Loucy (cell line): ENCODE data around the gene ZSWIM1.

Experiments used
- H2AFZ ChIP-seq: fragments of 200-600 bp; sonication (generic); 2 replicates; pipeline ENCODE4 v1.6.0; 2016; ENCODE audit warnings: antibody characterized with exemption, mild to moderate bottlenecking, low read length, moderate library complexity
- H3F3A ChIP-seq: fragments of 200-600 bp; 2 replicates; pipeline ENCODE4 v1.6.0; 2016; ENCODE audit warnings: antibody characterized with exemption, low read depth, mild to moderate bottlenecking
- H3K27me3 ChIP-seq: fragments of 200-600 bp; sonication (generic); 2 replicates; pipeline ENCODE4 v1.6.1; 2014; ENCODE audit warnings: low read length, mild to moderate bottlenecking; ENCODE audit not compliant: insufficient read depth, poor library complexity, severe bottlenecking
- H3K36me3 ChIP-seq: fragments of 200-600 bp; sonication (generic); 2 replicates; pipeline ENCODE4 v1.6.1; 2016; ENCODE audit warnings: low read length; ENCODE audit not compliant: insufficient read depth
- H3K4me1 ChIP-seq: fragments of 200-600 bp; sonication (generic); 2 replicates; pipeline ENCODE4 v1.5.1; 2014; ENCODE audit warnings: low read length, mild to moderate bottlenecking; ENCODE audit not compliant: insufficient read depth, poor library complexity, severe bottlenecking
- H3K4me2 ChIP-seq: fragments of 200-600 bp; sonication (generic); 2 replicates; pipeline ENCODE4 v1.6.0; 2014; ENCODE audit warnings: antibody characterized with exemption, low read length, low read depth, mild to moderate bottlenecking; ENCODE audit not compliant: poor library complexity, severe bottlenecking
- H3K4me3 ChIP-seq: fragments of 200-600 bp; sonication (generic); 2 replicates; pipeline ENCODE4 v1.5.1; 2014; ENCODE audit warnings: low read length, mild to moderate bottlenecking, mixed read lengths; ENCODE audit not compliant: poor library complexity, severe bottlenecking
- H3K79me2 ChIP-seq: fragments of 200-600 bp; sonication (generic); 2 replicates; pipeline ENCODE4 v1.6.1; 2014; ENCODE audit warnings: low read length; ENCODE audit not compliant: insufficient read depth
- H3K9ac ChIP-seq: fragments of 200-600 bp; sonication (generic); 2 replicates; pipeline ENCODE4 v1.6.0; 2014; ENCODE audit warnings: mild to moderate bottlenecking, low read depth, low read length, moderate library complexity; ENCODE audit not compliant: poor library complexity, severe bottlenecking
- H3K9me2 ChIP-seq: fragments of 200-600 bp; sonication (generic); replicated peaks from 2 replicates; pipeline ENCODE4 v1.6.1; 2016; ENCODE audit warnings: low read depth, low read length, mixed read lengths
- H3K9me3 ChIP-seq: fragments of 200-600 bp; sonication (generic); 2 replicates; pipeline ENCODE4 v1.6.1; 2014; ENCODE audit warnings: mild to moderate bottlenecking, antibody characterized with exemption, low read length, low read depth; ENCODE audit not compliant: insufficient read depth
- H4K20me1 ChIP-seq: fragments of 200-600 bp; sonication (generic); 2 replicates; pipeline ENCODE4 v1.6.0; 2014; ENCODE audit warnings: antibody characterized with exemption, low read length, mild to moderate bottlenecking; ENCODE audit not compliant: insufficient read depth, poor library complexity, severe bottlenecking
- EZH2phosphoT487 ChIP-seq: fragments of 200-600 bp; IDR thresholded peaks from 2 replicates; pipeline ENCODE4 v1.6.1; 2018; ENCODE audit warnings: antibody characterized with exemption, mild to moderate bottlenecking, moderate library complexity, borderline replicate concordance
- TF ChIP-seq, protein P1 (sequence below): fragments of 200-600 bp; sonication (generic); conservative IDR thresholded peaks from 2 replicates; pipeline ENCODE4 v1.5.1; 2014; ENCODE audit warnings: mild to moderate bottlenecking, antibody characterized with exemption, low read length

The ZSWIM1 gene

DNA sequence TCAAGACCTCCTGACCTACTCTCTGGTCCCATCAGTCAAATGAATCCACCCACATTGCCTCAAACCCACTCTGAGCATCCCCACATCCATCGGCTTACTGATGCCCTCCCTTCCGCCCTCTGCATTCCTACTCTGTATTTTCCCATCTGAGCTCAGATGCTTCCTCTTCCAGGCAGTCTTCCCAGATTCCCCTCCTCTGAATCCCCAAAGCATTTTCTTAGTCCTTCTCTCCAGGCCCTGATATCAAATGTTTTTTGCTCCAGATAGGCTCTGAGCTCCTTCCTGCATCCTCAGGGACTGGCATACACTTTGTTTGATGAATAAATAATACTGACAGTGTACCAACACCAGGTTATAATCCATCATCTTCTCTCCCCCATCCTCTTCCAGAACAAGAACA is 27.1 kb downstream of the ZSWIM1 start:
- TF ChIP-seq, protein P1, sequence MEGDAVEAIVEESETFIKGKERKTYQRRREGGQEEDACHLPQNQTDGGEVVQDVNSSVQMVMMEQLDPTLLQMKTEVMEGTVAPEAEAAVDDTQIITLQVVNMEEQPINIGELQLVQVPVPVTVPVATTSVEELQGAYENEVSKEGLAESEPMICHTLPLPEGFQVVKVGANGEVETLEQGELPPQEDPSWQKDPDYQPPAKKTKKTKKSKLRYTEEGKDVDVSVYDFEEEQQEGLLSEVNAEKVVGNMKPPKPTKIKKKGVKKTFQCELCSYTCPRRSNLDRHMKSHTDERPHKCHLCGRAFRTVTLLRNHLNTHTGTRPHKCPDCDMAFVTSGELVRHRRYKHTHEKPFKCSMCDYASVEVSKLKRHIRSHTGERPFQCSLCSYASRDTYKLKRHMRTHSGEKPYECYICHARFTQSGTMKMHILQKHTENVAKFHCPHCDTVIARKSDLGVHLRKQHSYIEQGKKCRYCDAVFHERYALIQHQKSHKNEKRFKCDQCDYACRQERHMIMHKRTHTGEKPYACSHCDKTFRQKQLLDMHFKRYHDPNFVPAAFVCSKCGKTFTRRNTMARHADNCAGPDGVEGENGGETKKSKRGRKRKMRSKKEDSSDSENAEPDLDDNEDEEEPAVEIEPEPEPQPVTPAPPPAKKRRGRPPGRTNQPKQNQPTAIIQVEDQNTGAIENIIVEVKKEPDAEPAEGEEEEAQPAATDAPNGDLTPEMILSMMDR: no peak
- TF ChIP-seq EZH2phosphoT487: no peak
- Histone ChIP-seq H3K4me2 (no peak overlapping the region), H3K4me1 (peaks cover 13% of the 10 kb centered on the region), H3K27me3 (no peaks in the 10 kb centered on the region), H3K9me2 (no peaks in the 10 kb centered on the region), H3K4me3 (no peak overlapping the region), H3K79me2 (no peaks in the 10 kb centered on the region), H3K36me3 (no peaks in the 10 kb centered on the region), H3F3A (no peaks in the 10 kb centered on the region), H4K20me1 (no peaks in the 10 kb centered on the region), H3K9ac (no peak overlapping the region), H2AFZ (no peak overlapping the region), H3K9me3 (no peaks in the 10 kb centered on the region)

DNA sequence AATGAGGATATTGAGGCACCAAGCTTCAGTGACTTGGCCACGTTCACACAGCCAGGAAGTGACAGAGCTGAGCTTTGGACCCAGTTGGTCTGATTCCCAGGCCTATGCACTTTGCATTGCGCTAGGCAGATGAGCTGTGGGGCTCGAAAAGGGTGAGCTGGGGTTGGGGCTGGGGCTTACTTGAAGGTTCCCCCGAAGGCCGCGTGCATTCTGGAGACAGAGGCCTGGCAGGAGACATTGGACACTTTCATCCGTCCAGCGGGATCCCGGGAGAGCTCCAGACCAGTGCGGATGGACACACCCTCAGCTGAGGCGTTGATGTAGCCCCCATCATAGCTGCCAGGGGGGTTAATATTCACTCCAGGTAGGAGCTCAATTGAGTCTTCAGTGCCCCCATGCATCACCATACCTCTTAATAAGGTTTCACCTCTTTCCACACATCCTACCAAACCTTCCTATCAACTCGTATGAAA is 28.3 kb downstream of the ZSWIM1 start:
- Histone ChIP-seq H3K79me2 (no peaks in the 10 kb centered on the region), H3K9me2 (no peaks in the 10 kb centered on the region), H3K4me2 (no peak overlapping the region), H3K4me3 (no peak overlapping the region), H3F3A (no peaks in the 10 kb centered on the region), H3K27me3 (no peaks in the 10 kb centered on the region), H3K9me3 (no peaks in the 10 kb centered on the region), H3K4me1 (peaks cover 13% of the 10 kb centered on the region), H2AFZ (no peak overlapping the region), H3K36me3 (no peaks in the 10 kb centered on the region), H3K9ac (no peak overlapping the region), H4K20me1 (no peaks in the 10 kb centered on the region)
- TF ChIP-seq, protein P1: no peak
- TF ChIP-seq EZH2phosphoT487: no peak

DNA sequence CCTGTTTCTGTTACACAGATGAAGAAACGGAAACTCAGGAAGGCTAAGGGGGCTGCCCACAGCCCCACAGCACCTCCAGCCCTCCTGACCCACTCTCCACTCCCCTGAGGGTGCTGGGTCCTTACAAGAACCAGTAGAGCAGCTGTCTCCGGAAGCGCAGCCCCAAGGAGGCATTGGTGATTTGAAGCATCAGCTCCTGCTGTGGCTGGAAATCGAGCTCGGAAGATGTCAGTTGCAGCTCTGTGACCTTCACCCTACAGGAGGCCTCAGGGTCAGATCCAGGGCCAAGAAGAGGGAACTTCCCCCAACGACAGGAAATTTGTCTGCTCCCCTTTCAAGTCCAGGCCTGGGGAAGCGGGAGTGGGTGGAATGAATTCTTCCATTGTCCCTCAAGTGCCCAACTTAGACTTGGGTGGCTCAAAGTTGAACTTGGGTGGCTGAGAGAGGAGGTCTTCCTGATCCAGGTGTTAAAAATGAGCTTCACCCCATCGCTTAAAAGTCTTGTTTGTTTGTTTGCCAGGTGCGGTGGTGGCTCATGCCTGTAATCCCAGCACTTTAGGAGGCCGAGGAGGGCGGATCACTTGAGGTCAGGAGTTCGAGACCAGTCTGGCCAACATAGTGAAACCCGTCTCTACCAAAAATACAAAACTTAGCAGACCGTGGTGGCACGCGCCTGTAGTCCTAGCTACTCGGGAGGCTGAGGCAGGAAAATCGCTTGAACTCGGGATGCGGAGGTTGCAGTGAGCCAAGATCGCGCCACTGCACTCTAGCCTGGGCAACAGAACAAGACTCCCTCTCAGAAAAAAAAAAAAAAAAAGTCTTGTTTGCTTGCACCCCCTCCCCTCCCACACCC is 29.0 kb downstream of the ZSWIM1 start:
- Histone ChIP-seq H3F3A (no peaks in the 10 kb centered on the region), H3K4me3 (peak overlapping the region; percentile 67), H4K20me1 (no peaks in the 10 kb centered on the region), H3K9ac (no peak overlapping the region), H3K9me2 (no peaks in the 10 kb centered on the region), H3K9me3 (no peaks in the 10 kb centered on the region), H3K4me1 (peaks cover 9% of the 10 kb centered on the region), H3K4me2 (peak overlapping the region; percentile 51), H3K27me3 (no peaks in the 10 kb centered on the region), H3K36me3 (no peaks in the 10 kb centered on the region), H3K79me2 (no peaks in the 10 kb centered on the region), H2AFZ (peak overlapping the region; percentile 30)
- no peak for TF ChIP-seq EZH2phosphoT487
- TF ChIP-seq, protein P1: no peak
